GM13977 (cell line): ENCODE data around the gene ADAMTSL3.

Source experiments
- DNase-seq: peaks from one replicate; pipeline ENCODE4 v3.0.0; 2012; ENCODE audit warnings: low spot score
- CTCF ChIP-seq: IDR thresholded peaks from 2 replicates; pipeline ENCODE4 v1.5.1; 2012; ENCODE audit warnings: mild to moderate bottlenecking, control low read depth; ENCODE audit not compliant: insufficient read depth; ENCODE audit errors: extremely low read depth, missing control alignments
- in situ Hi-C: fragments of 300-500 bp; cut with MboI; formaldehyde crosslinking; loops from one replicate; pipeline ENCODE4 v1.12.0; 2022; ENCODE audit warnings: low sequenced_read_pairs, low pct_unique_long_range_greater_than_20kb, mixed read lengths, inconsistent platforms; ENCODE audit not compliant: unreplicated experiment

ADAMTSL3 gene

GRCh38 chr15:84003791-84004503, 350.0 kb downstream of the ADAMTSL3 start:
- TF ChIP-seq CTCF, result no peak
- in situ Hi-C loops, result no loop called here
- no peak for DNase-seq

DNA sequence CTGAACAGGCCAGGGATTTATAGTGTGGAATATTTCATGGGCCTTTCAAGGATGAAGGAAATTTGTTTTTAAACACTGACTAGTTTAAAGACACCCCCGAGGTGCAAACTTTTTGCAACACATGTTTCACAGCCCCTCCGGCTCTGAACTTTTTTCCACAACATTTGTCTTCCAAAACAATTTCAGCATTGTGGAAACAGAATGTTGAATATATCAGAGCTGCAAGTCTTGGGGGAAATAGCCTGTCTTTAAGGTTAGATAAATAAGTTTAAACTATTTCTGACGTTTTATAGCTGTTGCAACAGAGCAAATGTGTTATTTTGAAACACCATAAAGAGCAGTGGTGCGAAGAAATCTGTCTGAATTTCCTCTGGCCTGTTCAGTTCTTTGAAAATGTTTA, 352.5 kb downstream of the ADAMTSL3 start:
- DNase-seq, result no peak
- no peak for TF ChIP-seq CTCF
- in situ Hi-C loops, result no loop called here

DNA sequence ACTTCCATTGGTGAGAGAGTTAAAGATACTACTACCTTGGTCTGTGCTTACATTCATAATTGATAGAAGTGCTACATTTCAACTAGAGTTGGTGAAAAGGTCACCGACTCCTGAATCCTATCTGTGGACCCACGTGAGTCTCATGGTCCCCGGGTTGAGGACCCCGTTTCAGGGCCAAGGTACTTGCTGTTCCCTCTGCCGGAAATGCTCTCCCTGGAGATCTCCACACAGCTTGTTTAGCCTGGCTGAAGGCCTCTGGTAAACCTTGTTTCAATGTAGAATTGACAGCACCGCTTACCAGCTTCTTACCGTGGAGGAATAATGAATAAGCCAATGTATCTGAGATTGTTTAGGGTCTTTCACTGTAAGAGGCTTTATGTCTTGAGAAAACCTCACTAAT, 355.7 kb downstream of the ADAMTSL3 start:
- TF ChIP-seq CTCF, result no peak
- DNase-seq, result no peak
- in situ Hi-C loops, result no loop called here

GRCh38 chr15:84010246-84010645, 356.3 kb downstream of the ADAMTSL3 start:
- no peak for DNase-seq
- TF ChIP-seq CTCF, result no peak
- in situ Hi-C loops, result no loop called here

DNA sequence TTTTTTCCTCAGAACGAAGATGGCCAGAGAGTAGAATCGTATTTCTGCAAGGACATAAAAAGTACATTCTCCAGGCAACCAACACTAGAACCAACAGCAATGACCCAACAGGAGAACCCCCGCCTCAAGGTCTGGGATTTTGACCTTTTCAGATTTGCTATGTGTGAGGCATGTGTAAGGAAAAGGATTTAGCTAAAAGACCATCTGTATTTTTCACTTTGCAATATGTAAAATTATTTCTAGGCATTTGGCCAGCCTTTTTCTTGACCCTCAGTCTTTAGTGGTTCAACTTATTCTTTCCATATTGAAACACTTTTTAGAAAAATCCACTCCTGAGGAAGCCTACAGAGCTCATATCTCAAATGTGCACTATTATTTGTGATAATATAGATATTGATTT, 362.4 kb downstream of the ADAMTSL3 start:
- in situ Hi-C loops, result no loop called here
- TF ChIP-seq CTCF, result no peak
- no peak for DNase-seq

GRCh38 chr15:84022516-84022915, 368.6 kb downstream of the ADAMTSL3 start:
- no peak for TF ChIP-seq CTCF
- DNase-seq, result no peak
- in situ Hi-C loops, result no loop called here
